SJCRH30 (cell line): ENCODE data around the gene GLUD2. TPM values are rescaled to one million over a fixed set of nuclear protein-coding genes. Genes with fewer than 3 reads are reported as not detected.
"Not testable (repeated sequence)": the region's sequence is repeated elsewhere in the genome, so short reads cannot be mapped to it uniquely, and the experiment has no call there.

Source experiments
- DNase-seq, 2 experiments: peaks; one replicate each; pipeline ENCODE4 v3.0.0-alpha.2; 2015 to 2020
- H3K27ac ChIP-seq: fragments of 250-450 bp; sonication (Bioruptor Pico); 2 replicates; pipeline ENCODE4 v1.5.1; 2020; ENCODE audit warnings: mild to moderate bottlenecking, moderate library complexity
- H3K27me3 ChIP-seq: fragments of 250-450 bp; sonication (Bioruptor Pico); 2 replicates; pipeline ENCODE4 v1.5.1; 2020; ENCODE audit warnings: mild to moderate bottlenecking, moderate library complexity
- H3K36me3 ChIP-seq: fragments of 250-450 bp; sonication (Bioruptor Pico); 2 replicates; pipeline ENCODE4 v1.5.1; 2020; ENCODE audit warnings: mild to moderate bottlenecking, moderate library complexity
- H3K4me1 ChIP-seq: fragments of 250-450 bp; sonication (Bioruptor Pico); 2 replicates; pipeline ENCODE4 v1.5.1; 2020; ENCODE audit warnings: mild to moderate bottlenecking, moderate library complexity
- H3K4me3 ChIP-seq: fragments of 250-450 bp; sonication (Bioruptor Pico); 2 replicates; pipeline ENCODE4 v1.5.1; 2020; ENCODE audit warnings: mild to moderate bottlenecking, moderate library complexity
- H3K9me3 ChIP-seq: fragments of 250-450 bp; sonication (Bioruptor Pico); replicated peaks from 2 replicates; pipeline ENCODE4 v1.5.1; 2020; ENCODE audit warnings: mild to moderate bottlenecking, moderate library complexity
- total RNA-seq: library from RNA; depleted of rRNA; stranded (reverse); fragments of >200 nt; shearing (Covaris generic); gene quantifications from 2 replicates; pipeline ENCODE4 v1.2.3, GENCODE V29; 2014; rRNA removed

The GLUD2 gene
- total RNA-seq, 1 experiment from 2014 or later, result 0.20 TPM

- DNase-seq, result no peak
- Histone ChIP-seq H3K36me3 (no peaks in the 10 kb centered on the region), H3K4me3 (no peak overlapping the region), H3K9me3 (no peaks in the 10 kb centered on the region), H3K27ac (no peak overlapping the region), H3K4me1 (no peaks in the 10 kb centered on the region), H3K27me3 (no peaks in the 10 kb centered on the region)
Observed at GRCh38 chrX:121052122-121052521, 4.7 kb downstream of the GLUD2 start.

- Histone ChIP-seq H3K27ac (no peak overlapping the region), H3K27me3 (no peaks in the 10 kb centered on the region)
- no peak for DNase-seq
Observed at GRCh38 chrX:121062289-121062688, 14.9 kb downstream of the GLUD2 start.

GRCh38 chrX:121064579-121064978 is 17.2 kb downstream of the GLUD2 start:
- no peak for DNase-seq
- Histone ChIP-seq H3K4me1 (no peaks in the 10 kb centered on the region), H3K9me3 (no peaks in the 10 kb centered on the region), H3K27me3 (no peaks in the 10 kb centered on the region), H3K4me3 (no peak overlapping the region), H3K36me3 (no peaks in the 10 kb centered on the region), H3K27ac (no peak overlapping the region)

More at GRCh38 chrX:121062289-121062688, 14.9 kb downstream of the GLUD2 start:
- H3K4me1 ChIP-seq, result no peaks in the 10 kb centered on the region
- no peaks in the 10 kb centered on the region for H3K9me3 ChIP-seq
- H3K36me3 ChIP-seq, result no peaks in the 10 kb centered on the region
- H3K4me3 ChIP-seq, result no peak overlapping the region

- not testable (repeated sequence) for H3K4me3 ChIP-seq, H3K4me1 ChIP-seq, H3K9me3 ChIP-seq, H3K36me3 ChIP-seq, H3K27me3 ChIP-seq, DNase-seq, H3K27ac ChIP-seq
Observed at GRCh38 chrX:121084247-121084646, 36.8 kb downstream of the GLUD2 start.

GRCh38 chrX:121084903-121085611 is 37.6 kb downstream of the GLUD2 start:
- H3K27me3 ChIP-seq, result no peaks in the 10 kb centered on the region
- no peaks in the 10 kb centered on the region for H3K9me3 ChIP-seq
- H3K4me3 ChIP-seq, result no peak overlapping the region
- no peak overlapping the region for H3K27ac ChIP-seq
- no peak for DNase-seq
- no peaks in the 10 kb centered on the region for H3K4me1 ChIP-seq
- no peaks in the 10 kb centered on the region for H3K36me3 ChIP-seq

GRCh38 chrX:121085612-121086010 is 38.2 kb downstream of the GLUD2 start:
- no peaks in the 10 kb centered on the region for H3K27me3 ChIP-seq
- DNase-seq, result no peak
- no peaks in the 10 kb centered on the region for H3K4me1 ChIP-seq
- no peak overlapping the region for H3K4me3 ChIP-seq
- no peak overlapping the region for H3K27ac ChIP-seq
- no peaks in the 10 kb centered on the region for H3K36me3 ChIP-seq
- no peaks in the 10 kb centered on the region for H3K9me3 ChIP-seq

GRCh38 chrX:121093011-121093410 is 45.6 kb downstream of the GLUD2 start:
- H3K4me3 ChIP-seq, result no peak overlapping the region
- no peaks in the 10 kb centered on the region for H3K27me3 ChIP-seq
- no peak for DNase-seq
- H3K9me3 ChIP-seq, result no peaks in the 10 kb centered on the region
- H3K4me1 ChIP-seq, result no peaks in the 10 kb centered on the region
- H3K27ac ChIP-seq, result no peak overlapping the region
- no peaks in the 10 kb centered on the region for H3K36me3 ChIP-seq

Other genes starting within 250 kb of the GLUD2 start
- not detected in 2 replicates for gene CT47B1, start 171.7 kb upstream of the GLUD2 start, total RNA-seq
- not detected in 2 replicates for gene CT47A11, start 110.5 kb upstream of the GLUD2 start, total RNA-seq
- not detected in 2 replicates for gene CT47A10, start 105.6 kb upstream of the GLUD2 start, total RNA-seq
- gene CT47A9, start 100.7 kb upstream of the GLUD2 start, total RNA-seq, result not detected in 2 replicates
- not detected in 2 replicates for gene CT47A8, start 95.9 kb upstream of the GLUD2 start, total RNA-seq
- gene CT47A7, start 91.0 kb upstream of the GLUD2 start, total RNA-seq, result not detected in 2 replicates
- gene CT47A6, start 86.1 kb upstream of the GLUD2 start, total RNA-seq, result not detected in 2 replicates
- gene CT47A5, start 81.3 kb upstream of the GLUD2 start, total RNA-seq, result not detected in 2 replicates
- gene CT47A4, start 76.4 kb upstream of the GLUD2 start, total RNA-seq, result not detected in 2 replicates
- gene CT47A3, start 71.5 kb upstream of the GLUD2 start, total RNA-seq, result not detected in 2 replicates
- not detected in 2 replicates for gene CT47A2, start 66.7 kb upstream of the GLUD2 start, total RNA-seq
- gene CT47A1, start 61.9 kb upstream of the GLUD2 start, total RNA-seq, result not detected in 2 replicates